Breast epithelium (tissue), 3 donors: ENCODE data around the gene GNAZ.

Experiments
- POLR2A ChIP-seq: fragments of 450-650 bp; IDR thresholded peaks from one replicate; pipeline ENCODE4 v1.6.1; 2016; ENCODE audit warnings: antibody characterized with exemption, mild to moderate bottlenecking, moderate library complexity
- POLR2AphosphoS5 ChIP-seq, 3 donors: sonication (generic); formaldehyde crosslinking; IDR thresholded peaks; one replicate each; pipeline ENCODE4 v1.6.1; 2017; ENCODE audit warnings: antibody characterized with exemption in 3 of 3
- TF ChIP-seq, protein P1 (sequence below), 3 donors: fragments of 450-650 bp; IDR thresholded peaks; one replicate each; pipeline ENCODE4 v1.5.1; 2016 to 2017; ENCODE audit warnings: antibody characterized with exemption in 3 of 3, mild to moderate bottlenecking in 3 of 3, moderate library complexity in 3 of 3

DNA sequence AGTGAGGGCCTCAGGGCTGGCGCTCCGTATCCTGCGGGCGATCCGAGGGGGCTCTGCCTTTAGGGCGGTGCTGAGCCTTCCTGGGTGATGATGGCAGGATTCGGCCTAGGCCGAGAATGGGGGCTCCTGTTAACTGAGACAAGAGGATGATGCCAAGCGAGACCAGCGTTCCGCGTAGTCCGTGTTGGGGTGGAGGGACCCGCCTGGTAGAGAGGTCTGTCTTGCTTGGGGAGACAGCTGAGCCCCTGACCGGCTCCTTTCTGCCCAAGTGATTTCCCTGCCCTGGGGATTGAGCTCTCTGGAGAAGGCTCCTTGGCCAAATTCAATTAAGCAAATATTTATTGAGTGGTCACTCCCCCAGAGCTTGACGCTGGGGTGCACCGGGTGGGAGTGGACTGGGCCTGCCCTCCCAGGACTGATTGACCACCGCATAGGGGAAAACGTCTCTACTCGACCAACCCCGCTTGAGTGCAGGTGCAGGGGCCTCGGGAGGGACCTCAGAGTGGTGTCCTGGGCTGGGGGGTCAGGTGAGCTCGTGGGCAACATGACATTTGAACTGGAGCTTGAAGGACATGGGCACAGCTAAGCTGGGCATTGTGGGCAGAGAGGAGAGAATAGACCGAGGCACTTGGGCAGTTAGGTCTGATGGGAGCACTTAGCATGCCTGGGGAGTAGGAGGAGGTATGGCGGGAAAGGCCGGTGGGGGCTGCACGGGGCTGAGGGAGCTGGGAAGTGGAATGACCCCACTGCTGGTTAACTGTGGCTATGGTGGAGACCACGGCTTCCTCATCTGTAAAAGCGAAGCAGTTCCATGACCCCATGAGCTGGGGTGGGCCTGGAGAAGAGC is 1.1 kb downstream of the GNAZ start:
- TF ChIP-seq POLR2A (no peak), POLR2AphosphoS5 (IDR thresholded peaks at IDR 0.05) (no peak)
- TF ChIP-seq, protein P1, sequence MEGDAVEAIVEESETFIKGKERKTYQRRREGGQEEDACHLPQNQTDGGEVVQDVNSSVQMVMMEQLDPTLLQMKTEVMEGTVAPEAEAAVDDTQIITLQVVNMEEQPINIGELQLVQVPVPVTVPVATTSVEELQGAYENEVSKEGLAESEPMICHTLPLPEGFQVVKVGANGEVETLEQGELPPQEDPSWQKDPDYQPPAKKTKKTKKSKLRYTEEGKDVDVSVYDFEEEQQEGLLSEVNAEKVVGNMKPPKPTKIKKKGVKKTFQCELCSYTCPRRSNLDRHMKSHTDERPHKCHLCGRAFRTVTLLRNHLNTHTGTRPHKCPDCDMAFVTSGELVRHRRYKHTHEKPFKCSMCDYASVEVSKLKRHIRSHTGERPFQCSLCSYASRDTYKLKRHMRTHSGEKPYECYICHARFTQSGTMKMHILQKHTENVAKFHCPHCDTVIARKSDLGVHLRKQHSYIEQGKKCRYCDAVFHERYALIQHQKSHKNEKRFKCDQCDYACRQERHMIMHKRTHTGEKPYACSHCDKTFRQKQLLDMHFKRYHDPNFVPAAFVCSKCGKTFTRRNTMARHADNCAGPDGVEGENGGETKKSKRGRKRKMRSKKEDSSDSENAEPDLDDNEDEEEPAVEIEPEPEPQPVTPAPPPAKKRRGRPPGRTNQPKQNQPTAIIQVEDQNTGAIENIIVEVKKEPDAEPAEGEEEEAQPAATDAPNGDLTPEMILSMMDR (IDR thresholded peaks at IDR 0.05): no peak
